Epithelial cell of esophagus (primary cell): ENCODE results near the gene BLVRB.
A peak's percentile ranks its signal among the peaks of the same experiment; 100 is the strongest.

Source experiments
- DNase-seq: peaks from one replicate; pipeline ENCODE4 v3.0.0; 2010; ENCODE audit warnings: low read depth
- H3K4me3 ChIP-seq: 2 replicates; pipeline ENCODE4 v1.5.1; 2011; ENCODE audit warnings: mild to moderate bottlenecking, low read length, control low read depth
- TF ChIP-seq, protein P1 (sequence below): IDR thresholded peaks from 2 replicates; pipeline ENCODE4 v1.5.1; 2011; ENCODE audit warnings: low read depth, mild to moderate bottlenecking, low read length, control low read depth, inconsistent platforms; ENCODE audit not compliant: insufficient read depth; ENCODE audit errors: missing control alignments

BLVRB gene

GRCh38 chr19:40425450-40426287, 39.9 kb downstream of the BLVRB start, which contains the start of gene SERTAD1:
Gene SERTAD1, minus strand, starts transcription at chr19:40425992. Its CDS starts 2,446 bp downstream, at chr19:40423546.
- peak within 1 kb of the TSS; percentile 90 for H3K4me3 ChIP-seq
- TF ChIP-seq, protein P1, sequence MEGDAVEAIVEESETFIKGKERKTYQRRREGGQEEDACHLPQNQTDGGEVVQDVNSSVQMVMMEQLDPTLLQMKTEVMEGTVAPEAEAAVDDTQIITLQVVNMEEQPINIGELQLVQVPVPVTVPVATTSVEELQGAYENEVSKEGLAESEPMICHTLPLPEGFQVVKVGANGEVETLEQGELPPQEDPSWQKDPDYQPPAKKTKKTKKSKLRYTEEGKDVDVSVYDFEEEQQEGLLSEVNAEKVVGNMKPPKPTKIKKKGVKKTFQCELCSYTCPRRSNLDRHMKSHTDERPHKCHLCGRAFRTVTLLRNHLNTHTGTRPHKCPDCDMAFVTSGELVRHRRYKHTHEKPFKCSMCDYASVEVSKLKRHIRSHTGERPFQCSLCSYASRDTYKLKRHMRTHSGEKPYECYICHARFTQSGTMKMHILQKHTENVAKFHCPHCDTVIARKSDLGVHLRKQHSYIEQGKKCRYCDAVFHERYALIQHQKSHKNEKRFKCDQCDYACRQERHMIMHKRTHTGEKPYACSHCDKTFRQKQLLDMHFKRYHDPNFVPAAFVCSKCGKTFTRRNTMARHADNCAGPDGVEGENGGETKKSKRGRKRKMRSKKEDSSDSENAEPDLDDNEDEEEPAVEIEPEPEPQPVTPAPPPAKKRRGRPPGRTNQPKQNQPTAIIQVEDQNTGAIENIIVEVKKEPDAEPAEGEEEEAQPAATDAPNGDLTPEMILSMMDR: peak; percentile 42

GRCh38 chr19:40424637-40425449, 40.7 kb downstream of the BLVRB start:
- H3K4me3 ChIP-seq: peak overlapping the region; percentile 90
- TF ChIP-seq, protein P1: no peak
- DNase-seq: no peak

More at GRCh38 chr19:40425450-40426287, 39.9 kb downstream of the BLVRB start, which contains the start of gene SERTAD1:
- peak; percentile 100 for DNase-seq

DNA sequence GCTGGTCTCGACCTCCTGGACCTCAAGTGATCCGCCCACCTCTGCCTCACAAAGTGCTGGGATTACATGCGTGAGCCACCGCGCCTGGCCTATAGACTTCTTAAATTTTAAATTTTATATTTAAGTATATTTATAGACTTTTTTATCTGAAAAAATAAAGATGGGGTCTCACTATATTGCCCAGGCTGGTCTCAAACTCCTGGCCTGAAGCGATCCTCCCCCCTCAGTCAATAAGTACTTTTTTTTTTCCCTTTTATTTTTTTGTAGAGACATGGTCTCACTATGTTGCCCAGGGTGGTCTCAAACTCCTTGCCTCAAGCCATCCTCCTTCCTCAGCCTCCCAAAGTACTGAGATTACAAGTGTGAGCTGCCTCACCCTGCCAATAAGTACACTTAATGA, 41.6 kb downstream of the BLVRB start:
- DNase-seq: no peak
- peak overlapping the region; percentile 90 for H3K4me3 ChIP-seq
- TF ChIP-seq, protein P1: no peak

GRCh38 chr19:40422748-40423566, 42.6 kb downstream of the BLVRB start:
- TF ChIP-seq, protein P1: no peak
- DNase-seq: no peak
- H3K4me3 ChIP-seq: no peak overlapping the region

- DNase-seq: no peak
- no peak overlapping the region for H3K4me3 ChIP-seq
- TF ChIP-seq, protein P1: no peak
Measured at GRCh38 chr19:40421993-40422747, 43.4 kb downstream of the BLVRB start.
